Stomach (tissue), 4 donors: ENCODE results near the gene NME7.

Experiments used
- CTCF ChIP-seq, 7 experiments: fragments of 450-650 bp in 4 of 7; fragments of 200-600 bp in 3 of 7; sonication (generic) in 3 of 7; IDR thresholded peaks; one replicate each; pipeline ENCODE4 v1.5.1; 2016 to 2019; ENCODE audit warnings: antibody characterized with exemption in 7 of 7, control low read depth in 2 of 7, mild to moderate bottlenecking in 1 of 7
- EP300 ChIP-seq: sonication (generic); formaldehyde crosslinking; IDR thresholded peaks from one replicate; pipeline ENCODE4 v1.6.1; 2017; ENCODE audit warnings: antibody characterized with exemption
- POLR2A ChIP-seq, 4 donors: fragments of 450-650 bp; IDR thresholded peaks; one replicate each; pipeline ENCODE4 v1.6.1; 2016; ENCODE audit warnings: antibody characterized with exemption in 4 of 4, control low read depth in 2 of 4, mild to moderate bottlenecking in 1 of 4, moderate library complexity in 1 of 4

GRCh38 chr1:169161496-169162194 lies 206.0 kb downstream of the NME7 start:
- TF ChIP-seq POLR2A (IDR thresholded peaks at IDR 0.05): no peak
- TF ChIP-seq EP300: no peak
- no peak for TF ChIP-seq CTCF (IDR thresholded peaks at IDR 0.05)
